COR-L47 (cell line): Measurements from ENCODE around the gene GBP1.
"Not testable (repeated sequence)": the region's sequence is repeated elsewhere in the genome, so short reads cannot be mapped to it uniquely, and the experiment has no call there.

Experiments
- DNase-seq: peaks from one replicate; lab custom pipeline; 2025; lab: John Stamatoyannopoulos, UW

The GBP1 gene, protein sequence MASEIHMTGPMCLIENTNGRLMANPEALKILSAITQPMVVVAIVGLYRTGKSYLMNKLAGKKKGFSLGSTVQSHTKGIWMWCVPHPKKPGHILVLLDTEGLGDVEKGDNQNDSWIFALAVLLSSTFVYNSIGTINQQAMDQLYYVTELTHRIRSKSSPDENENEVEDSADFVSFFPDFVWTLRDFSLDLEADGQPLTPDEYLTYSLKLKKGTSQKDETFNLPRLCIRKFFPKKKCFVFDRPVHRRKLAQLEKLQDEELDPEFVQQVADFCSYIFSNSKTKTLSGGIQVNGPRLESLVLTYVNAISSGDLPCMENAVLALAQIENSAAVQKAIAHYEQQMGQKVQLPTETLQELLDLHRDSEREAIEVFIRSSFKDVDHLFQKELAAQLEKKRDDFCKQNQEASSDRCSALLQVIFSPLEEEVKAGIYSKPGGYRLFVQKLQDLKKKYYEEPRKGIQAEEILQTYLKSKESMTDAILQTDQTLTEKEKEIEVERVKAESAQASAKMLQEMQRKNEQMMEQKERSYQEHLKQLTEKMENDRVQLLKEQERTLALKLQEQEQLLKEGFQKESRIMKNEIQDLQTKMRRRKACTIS

DNA sequence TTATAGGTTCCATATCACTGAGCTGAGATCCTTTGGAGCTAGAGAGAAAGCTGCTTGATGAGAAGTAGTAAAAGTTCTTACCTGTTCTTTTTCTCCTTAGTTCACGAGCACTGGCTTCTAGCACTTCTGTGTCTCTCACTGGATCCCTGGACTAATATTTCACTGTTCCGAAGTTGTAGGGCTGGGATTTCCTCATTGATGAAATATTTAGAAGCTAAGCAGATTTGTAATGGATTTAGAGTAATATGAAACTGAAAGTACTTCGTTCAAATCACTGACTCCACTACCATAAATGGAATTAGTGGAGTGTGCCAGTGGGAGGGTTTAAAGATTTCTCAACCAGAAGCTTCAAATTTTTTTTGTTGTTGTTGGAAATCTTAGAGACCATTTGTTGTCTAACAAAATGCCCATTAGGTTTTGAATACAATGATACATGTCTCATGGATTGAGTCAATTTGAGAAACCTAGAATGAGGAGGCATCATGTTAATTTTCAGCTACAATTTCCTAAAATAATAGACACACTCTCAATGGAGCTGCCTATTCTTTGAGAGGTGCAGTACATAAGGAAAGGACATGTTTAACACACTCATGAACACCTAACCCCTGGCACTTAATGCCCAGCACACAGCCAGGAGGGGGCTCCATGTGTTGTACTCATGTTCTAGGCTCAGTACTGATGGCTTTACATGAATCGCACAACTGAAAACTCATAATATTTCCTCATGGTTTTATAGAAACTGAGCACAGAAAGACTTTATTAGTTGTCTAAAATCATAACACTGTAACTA is at the start of gene GBP1:
TSS of gene GBP1 (minus strand) at position 130 of the 790 bp plus-strand sequence. CDS start 1,974 bp downstream, outside the sequence.
- DNase-seq, result no peak

DNA sequence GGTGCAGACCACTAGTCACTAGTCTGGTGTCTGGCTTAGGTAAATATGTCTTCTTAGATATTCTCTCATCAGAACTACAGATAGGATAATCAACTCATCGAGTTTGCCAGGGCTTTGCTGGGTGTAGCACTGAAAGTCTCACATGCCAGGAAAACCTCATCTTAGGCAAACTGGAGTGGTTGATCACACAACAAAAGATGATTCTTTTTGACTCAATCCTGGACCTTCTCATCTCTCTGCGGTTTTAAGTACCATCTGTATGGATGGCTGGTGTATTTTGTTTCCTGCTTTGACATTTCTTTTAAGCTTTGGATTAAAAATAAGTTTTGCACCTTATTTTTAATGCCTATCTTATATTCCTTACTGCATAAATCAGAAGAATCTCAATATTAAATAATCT is 49.7 kb upstream of the GBP1 start:
- no peak for DNase-seq

DNA sequence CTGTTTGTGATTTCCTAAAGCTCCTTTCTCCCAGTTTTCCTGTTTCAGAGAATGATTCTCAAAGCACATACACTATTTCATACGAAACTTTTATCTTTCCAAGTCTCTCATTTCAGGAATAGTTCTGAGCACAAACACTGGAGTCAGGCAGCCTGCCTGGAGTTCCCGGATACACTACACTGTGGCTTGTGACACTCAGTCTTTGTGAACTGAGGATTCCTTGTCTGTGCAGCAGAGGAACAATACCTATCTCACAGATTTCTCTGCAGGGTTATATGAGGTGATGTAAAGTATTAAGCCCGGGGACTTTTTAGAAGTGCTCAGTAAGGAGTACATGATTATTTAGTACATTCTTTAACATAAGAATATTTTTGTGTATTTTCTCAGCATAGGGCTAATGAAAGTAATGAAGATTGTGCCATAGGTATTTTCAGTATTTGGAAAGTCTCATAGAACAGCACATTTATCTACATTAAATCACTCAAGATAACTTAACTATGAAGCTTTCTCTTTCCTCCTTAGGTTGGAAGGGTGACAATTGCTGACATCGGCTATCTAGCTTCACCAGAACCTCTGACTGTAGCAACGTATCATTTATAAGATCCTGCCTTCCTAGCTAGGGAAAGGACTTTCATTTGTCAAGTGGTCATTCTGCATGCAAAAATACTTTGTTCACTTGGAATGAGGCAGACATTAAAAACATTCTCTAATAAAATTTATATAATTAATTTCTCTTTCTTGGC is 48.0 kb upstream of the GBP1 start:
- no peak for DNase-seq

DNA sequence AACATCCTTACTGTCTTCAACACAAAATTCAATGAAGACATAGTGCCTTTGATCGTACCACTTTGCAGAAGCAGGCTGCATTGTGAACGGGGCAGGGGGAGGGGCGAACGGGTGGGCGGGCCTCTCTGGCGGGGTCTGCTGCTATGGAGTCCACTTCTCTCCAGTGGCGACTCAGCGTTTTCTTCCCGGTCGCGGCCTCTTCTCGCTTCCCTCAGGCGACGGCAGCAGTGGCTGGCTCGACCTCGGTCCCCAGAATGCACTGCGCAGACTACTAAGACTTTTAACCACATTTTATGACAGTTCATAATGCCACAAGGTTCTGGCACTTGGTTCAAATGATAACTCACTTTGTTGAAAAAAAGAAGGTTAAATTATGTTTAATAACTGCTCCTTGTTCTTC is 39.7 kb upstream of the GBP1 start:
- DNase-seq, result no peak

DNA sequence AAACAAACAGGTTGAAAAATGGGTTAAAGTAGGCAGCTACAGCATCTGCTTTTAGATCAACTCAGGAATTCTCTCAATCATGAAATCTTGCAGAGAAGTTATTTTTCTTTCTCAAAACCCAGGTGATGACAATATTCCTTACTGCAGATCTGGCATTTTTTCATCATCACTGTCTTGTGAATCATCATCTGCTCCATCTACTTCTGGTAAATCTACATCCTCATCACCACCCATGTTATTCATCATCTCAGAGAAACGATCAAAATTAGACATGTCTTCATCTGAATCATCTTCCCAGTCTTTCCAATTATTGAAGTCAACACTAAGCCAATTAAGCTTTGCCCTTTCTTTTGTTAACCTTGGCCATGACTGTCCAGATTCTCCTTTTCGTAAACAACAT is 39.1 kb upstream of the GBP1 start:
- no peak for DNase-seq

DNA sequence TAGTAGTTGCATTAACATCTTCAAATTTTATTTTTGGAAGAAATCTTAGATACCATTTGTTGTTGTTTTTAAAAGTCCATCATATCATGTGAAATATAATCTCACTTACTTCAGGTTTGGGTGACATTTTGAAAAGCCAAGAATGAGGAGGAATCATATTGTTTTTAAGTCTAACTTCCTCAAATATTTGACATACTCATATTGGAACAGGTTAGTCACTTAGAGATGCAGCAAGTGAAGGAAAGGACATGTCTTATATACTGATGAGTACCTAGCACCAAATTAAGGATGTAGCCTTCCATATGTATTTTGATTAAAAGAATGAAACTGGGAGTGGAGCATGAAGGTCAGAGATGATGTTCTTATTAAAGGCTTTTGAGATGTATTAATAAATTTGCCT is 37.0 kb upstream of the GBP1 start:
- DNase-seq, result no peak

DNA sequence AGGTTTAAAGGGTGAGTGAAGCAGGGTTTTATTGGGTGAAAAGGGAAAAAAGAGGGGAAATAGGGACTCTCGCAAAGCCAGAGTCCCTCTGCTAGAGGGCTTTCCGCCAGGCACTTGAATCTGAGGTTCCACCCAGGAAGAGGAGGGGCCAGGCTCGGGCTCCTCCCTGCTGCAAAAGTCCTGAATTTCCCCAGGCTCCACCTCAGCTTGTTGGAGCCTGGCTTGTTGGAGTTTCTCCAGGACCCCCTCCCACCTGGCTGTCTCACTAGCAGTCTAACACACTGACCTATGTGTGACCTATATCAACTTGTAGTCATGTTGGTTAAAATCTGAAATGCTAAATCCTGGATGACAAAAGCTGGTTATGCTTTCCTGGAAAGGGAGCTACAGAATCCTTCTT is 35.4 kb upstream of the GBP1 start:
- DNase-seq, result no peak

DNA sequence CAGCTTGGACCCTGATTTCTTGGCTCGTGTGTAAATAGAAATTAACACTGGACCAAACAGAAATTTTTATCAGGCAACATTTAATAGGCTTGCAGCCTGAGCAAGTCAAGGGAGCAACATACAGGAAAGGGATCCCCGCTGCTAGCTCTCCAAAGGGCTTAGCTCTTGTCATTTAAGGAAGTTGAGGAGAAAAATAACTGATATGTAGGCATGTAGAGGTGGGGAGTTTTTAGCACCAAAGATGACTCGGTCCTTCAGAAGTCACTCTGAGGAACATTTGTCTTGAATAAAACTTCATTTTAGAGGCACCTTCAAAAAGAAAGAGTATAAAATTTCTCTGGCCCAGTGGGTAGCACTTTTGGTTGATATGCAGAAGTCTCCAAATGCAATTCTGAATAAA is 33.8 kb upstream of the GBP1 start:
- no peak for DNase-seq

DNA sequence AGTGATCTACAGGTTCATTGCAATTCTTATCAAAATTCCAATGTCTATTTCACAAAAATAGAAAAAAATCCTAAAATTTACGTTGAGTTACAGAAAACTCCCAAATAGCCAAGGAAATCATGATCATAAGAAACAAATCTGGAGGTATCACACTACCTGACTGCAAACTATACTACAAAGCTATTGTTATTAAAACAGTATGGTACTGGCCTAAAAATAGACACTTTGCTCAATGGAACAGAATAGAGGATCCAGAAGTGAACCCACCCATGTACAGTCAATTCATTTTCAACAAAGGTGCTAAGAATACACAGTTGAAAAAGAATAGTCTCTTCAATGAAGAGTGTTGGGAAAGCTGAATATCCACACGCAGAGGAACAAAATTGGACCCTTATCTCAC is 30.7 kb upstream of the GBP1 start:
- DNase-seq, result no peak

DNA sequence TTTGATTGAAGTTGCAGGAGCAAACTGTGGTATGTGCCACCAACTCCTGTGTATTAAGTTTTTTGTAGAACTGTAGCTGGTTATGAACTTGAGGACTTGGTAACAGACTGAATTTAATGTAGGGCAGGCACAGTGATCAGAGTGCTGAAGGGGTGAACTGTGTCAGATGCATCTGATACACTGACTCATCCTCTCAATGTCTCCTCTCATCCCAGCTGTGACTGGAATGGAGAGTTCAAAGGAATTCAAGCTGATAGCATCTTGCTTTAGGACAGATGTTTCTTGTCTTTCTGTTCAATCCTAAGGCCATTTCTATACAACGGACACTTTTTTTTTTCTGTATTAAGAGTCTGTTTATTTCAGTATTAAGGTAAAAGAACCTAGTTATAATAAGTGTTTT is 25.0 kb upstream of the GBP1 start:
- DNase-seq, result no peak

DNA sequence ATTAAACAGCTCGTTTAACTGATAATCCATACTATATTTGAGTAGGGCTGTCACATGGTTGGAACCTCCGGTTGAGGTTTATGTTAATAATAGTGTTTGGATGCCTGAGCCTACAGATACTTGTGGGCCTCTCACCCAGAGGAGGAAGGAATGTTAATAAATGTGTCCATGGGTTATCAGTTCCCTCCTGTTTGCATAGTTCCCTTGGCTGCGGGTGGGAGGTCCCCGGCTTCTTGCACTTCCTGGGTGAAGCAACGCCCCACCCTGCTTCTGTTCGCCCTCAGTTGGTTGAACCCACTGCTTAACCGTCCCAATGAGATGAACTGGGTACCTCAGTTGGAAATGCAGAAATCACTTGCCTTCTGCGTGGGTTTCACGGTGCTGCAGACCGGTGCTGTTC is 23.6 kb upstream of the GBP1 start:
- no peak for DNase-seq

DNA sequence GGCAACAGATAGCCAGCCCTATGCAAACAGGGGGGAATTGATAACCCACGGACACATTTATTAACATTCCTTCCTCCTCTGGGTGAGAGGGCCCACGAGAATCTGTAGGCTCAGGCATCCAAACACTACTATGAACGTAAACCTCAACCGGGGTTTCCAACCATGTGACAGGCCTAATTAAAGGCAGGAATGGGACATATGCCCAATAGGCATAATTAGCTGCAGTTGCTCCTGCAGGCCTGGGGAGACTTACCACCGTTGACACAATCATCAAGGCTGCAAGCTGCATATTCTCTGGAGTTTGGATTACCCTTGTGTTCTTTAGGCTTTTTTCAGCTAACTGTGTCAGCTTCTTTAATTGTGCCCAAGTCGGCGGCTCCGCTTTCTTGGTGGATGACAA is 22.2 kb upstream of the GBP1 start:
- no peak for DNase-seq

DNA sequence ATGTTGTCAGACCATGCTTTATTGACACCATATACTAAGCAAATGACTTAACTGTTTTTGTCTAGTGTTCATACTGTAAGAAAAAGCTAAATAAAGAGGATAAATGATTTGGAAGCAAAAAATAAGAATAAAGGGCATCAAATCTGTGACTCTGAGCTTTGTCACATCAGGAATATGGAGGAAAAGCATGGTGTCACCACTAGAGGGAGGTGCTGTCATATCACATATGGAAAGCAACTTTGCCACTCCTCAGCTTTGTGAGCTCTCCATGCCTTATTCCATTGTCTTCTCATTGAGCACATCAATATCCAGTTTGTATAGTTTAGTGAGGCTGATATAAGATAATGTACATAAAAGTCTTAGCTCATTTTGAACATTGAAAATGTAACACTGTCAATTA is 20.8 kb upstream of the GBP1 start:
- DNase-seq, result no peak

DNA sequence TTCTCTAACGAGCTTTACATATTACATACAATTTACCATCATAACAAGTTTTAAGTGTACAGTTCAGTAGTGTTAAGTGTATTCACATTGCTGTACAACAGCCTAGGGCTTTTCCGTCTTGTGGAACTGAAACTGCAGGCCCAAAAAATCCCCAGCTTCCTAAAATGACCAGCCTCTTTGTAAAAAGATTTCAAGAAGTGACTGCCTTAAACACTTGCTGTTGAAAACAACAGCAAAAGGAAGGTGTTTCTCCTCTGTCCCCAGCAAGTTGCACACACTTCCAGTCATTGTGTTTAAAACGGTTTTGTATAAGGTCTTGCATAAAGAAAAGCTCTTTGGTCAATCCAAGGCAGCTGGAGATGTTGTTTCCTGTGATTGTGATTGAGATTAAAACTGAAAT is 16.0 kb upstream of the GBP1 start:
- DNase-seq, result no peak

DNA sequence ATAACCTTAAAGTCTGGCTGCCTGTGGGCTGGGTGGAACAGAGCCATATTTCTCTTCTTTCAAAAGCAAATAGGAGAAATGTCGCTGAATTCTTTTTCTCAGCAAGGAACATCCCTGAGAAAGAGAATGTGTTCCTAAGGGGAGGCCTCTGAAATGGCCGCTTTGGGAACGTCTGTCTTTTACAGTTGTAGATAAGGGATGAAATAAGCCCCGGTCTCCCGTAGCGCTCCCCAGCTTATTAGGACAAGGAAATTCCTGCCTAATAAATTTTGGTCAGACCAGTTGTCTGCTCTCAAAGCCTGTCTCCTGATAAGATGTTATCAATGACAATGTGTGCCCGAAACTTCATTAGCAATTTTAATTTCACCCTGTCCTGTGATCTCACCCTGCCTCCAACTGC is 15.1 kb upstream of the GBP1 start:
- not testable (repeated sequence) for DNase-seq

DNA sequence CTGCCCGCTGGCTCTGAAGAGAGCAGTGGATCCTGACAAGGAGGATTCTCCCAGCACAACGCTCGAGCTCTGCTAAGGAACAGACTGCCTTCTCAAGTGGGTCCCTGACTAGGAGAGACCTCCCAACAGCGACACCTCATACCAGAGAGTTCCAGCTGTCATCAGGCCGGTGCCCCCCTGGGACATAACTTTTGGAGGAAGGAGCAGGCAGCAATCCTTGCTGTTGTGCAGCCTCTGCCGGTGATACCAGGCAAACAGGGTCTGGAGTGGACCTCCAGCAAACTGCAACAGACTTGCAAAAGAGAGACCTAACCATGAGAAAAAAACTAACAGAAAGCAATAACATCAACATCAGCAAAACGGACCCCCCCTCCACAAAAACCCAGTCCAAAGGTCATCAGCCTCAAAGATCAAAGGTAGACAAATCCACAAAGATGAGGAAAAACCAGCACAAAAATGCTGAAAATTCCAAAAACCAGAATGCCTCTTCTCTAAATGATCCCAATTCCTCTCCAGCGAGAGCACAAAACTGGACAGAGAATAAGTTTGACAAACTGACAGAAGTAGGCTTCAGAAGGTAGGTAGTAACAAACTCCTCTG is 7.6 kb upstream of the GBP1 start:
- not testable (repeated sequence) for DNase-seq

DNA sequence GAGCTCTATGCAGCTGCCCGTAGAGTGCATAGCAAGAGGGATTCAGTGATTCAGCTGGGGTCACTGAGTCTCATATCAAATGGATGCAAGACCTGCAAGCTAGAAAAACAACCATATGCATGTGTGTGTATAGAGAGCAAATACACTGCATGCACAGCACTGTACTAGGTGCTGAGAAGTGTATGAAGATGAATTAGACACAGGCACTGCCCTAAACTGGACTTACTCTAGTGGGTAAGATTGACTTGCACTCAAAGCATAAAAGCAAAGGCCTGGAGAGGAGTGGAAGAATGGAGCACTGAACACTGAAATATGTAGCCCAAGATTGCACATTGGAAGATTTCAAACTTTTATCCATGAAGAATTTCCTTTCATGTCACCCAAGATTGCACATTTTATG is 5.5 kb upstream of the GBP1 start:
- no peak for DNase-seq

DNA sequence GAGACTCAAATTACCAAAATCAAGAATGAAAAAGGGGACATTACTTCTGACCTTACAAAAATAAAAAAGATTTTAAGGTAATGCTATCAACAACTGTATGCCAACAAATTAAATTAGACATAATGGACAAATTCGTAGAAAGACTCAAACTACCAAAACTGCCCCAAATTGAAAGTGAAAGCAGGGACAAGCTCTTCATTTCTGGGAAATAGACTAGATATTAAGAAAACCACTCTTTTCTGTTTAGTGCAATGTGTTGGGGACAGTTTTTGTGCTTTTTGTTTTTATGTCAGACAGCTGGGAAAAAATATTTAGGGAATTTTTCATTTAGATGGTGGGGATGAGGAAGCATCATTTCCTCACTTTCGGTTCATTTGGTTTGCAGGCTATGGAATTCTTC is 4.9 kb upstream of the GBP1 start:
- no peak for DNase-seq

DNA sequence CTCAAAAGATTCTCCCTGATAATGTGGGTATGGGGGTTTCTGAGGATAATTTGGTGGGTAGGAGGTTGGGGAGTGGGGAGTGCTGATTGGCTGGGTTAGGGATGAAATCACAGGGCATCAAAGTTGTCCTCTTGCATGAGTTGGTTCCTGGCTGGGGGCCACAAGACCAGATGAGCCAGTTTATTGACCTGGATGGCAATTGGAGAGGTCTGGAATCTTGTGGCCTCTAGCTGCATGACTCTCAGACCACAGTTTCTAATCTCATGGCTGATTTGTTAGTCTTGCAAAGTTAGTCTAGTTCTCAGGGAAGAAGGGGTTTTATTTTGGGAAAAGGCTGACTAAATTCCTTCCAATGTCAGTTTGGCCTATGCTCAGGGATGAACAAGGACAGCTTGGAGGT is 3.3 kb upstream of the GBP1 start:
- DNase-seq, result no peak

DNA sequence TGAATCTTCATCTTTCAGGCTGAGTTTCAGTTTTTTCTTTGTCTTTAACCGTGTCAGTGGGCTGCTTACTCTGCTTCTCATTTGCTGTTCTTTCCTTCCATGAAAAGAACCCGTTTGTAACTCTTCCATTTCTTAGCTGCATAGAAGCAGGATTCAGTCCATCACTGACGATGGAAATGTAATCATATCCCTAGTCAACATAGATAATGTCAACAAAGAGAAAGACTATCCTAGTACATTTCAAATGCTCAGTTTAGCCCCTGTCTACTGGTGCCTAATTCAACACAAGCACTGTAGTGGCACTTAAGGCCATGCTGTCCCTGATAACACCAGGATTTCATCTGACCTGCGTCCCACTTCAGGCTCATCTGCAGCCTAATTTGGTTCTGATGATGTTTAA is 376 bp downstream of the GBP1 start:
- no peak for DNase-seq

DNA sequence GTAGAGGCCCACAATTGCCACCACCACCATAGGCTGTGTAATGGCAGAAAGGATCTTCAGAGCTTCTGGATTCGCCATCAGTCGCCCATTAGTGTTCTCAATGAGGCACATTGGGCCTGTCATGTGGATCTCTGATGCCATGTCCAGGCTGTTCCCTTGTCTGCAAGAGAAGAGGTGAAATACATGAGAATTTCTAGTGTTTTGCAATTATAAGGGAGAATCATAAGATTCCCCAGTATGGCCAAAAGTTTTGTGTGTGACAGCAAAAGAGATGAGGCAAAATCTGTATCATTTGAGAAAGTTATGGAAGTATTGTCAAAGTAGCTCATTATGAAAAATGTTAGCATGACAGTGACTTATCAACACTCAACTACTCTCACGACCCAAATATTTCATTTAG is 1.9 kb downstream of the GBP1 start:
- DNase-seq, result no peak

DNA sequence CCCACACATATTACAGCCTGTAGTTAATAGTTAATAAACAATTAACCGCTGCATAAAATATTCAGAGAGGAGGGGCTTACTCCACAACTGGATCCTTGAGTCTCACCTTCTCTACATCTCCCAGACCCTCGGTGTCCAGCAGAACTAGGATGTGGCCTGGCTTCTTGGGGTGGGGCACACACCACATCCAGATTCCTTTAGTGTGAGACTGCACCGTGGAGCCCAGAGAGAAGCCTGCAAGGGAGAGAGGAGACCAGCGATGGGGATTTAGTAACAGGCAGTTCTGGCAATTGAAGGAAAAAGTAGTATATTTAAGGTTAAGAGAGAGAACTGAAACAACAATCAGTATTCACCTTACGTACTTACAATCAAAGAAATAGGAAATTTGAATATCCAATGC is 4.9 kb downstream of the GBP1 start:
- no peak for DNase-seq
